Measurements from ENCODE around the gene EXOC6. TPM values are rescaled to one million over a fixed set of nuclear protein-coding genes. Genes with fewer than 3 reads are reported as not detected.

EXOC6 gene
- polyA plus RNA-seq, 4 donors: 16.8 to 21.6 (median 20.8) TPM

DNA sequence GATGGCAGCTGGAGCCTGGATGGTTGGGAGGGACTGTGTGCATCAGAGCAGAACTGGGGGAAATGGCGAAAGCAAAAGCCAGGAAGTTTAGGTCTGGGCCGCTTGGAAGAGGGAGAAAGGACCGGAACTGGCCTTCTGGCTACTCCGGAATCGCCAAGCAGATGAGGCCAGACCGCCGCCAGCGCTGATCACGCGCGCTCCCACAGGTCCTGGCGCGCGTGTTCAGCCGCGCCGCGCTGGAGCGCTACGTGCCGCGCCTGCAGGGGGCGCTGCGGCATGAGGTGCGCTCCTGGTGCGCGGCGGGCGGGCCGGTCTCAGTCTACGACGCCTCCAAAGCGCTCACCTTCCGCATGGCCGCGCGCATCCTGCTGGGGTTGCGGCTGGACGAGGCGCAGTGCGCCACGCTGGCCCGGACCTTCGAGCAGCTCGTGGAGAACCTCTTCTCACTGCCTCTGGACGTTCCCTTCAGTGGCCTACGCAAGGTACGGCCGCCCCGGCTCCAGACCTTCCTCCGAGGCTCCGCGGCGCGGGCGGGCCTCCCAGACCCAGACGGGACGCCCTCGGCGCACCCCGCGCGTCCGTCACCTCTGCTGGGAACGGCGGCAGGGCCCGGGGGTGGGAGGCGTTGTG, 214.3 kb downstream of the EXOC6 start:
- DNase-seq (ENCODE audit: low read depth in 4 of 4, low spot score in 3 of 4): no peak

DNA sequence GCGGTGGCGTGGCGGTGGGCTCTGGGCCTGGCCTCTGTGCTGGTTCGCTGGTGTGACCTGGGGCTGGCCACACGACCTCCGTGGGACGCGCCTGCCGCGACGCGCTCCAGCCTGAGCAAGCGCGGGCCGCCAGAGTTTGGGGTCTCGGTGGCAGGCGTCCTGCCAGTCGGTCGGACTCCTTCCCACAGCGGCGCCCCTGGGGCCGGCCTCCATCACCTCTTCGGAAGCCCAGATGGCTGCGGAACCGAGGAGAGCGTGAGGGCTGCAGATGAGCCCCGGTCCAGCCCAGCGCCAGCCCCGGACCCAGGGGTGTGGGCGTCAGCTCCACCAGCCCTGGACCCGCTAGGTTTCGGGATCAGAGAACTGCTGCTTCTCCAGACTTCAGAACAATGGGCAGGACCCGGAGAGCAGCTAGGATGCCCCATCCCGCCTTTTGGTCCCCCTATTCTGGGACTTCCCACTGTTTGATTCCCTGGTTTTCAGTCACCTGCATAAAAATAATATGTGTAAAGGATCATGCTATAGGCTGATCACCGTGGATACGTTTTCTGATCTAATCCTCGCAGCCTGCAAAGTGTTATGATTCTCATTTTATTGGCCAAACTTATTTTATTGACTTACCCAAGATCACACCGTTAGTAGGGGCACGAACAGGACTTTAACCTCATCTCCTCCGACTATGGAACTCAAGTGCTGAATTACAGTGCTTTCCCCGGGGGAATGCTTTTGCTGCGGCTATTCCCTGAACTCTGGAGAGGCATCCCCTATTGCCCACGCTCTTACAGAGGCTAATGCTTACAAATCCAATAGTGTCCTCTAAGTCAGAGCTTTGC, 215.0 kb downstream of the EXOC6 start:
- no peak for DNase-seq (ENCODE audit: low read depth in 4 of 4, low spot score in 3 of 4)

- no peak for DNase-seq (ENCODE audit: low read depth in 4 of 4, low spot score in 3 of 4)
These were observed 215.8 kb downstream of the EXOC6 start for GRCh38 chr10:93063977-93064660.

GRCh38 chr10:93064874-93065660, 216.7 kb downstream of the EXOC6 start:
- no peak for DNase-seq (ENCODE audit: low read depth in 4 of 4, low spot score in 3 of 4)

DNA sequence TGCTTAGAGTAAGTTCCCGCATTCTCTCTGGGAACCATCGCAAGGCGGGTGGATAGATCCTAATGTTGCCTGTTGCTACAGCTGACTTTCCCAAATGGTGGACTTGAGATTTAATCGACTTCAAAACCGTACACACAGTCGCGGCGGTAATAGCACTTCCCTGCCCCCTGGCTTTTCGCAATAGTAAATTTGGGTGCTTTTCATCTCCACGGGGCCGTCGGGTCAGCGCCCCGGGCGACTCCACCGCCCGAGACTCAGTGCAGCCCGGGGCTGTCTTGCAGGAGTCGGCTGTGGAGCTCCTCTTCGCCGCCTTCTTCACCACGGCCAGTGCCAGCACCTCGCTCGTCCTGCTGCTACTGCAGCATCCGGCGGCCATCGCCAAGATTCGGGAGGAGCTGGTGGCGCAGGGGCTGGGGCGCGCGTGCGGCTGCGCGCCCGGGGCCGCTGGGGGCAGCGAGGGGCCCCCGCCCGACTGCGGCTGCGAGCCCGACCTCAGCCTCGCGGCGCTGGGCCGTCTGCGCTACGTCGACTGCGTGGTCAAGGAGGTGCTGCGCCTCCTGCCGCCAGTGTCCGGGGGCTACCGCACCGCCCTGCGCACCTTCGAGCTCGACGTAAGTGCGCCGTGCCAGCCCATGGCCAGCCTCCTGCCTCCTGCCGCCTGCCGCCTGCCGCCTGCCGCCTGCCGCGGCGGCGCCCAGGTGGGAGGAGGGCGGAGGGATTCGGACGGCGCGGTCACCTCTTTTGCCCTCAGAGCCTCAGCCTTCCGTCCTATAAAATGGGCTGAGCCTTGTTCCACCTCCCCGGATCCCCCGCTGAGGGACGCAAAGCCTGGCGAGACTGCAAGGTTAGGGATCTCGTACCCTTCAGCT, 217.6 kb downstream of the EXOC6 start:
- DNase-seq (ENCODE audit: low read depth in 4 of 4, low spot score in 3 of 4): no peak

DNA sequence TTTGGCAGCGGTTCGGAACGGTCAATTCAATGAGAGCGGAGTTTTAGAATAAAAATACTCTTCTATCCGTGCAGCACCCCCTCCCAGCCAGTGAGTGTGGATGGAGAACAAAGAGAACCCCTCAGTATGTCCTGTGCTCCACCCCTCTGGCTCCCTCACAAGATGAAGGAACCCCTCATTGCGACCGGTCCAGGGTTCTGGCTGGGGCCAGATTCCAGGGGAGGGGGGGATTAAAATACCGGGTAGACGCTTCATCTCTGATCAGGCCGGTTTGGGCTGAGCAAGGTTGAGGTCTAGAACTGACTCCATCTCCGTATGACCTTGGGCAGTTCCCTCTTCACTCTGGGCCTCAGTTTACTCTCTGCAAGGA, 218.2 kb downstream of the EXOC6 start:
- DNase-seq (ENCODE audit: low read depth in 4 of 4, low spot score in 3 of 4): no peak

- DNase-seq (ENCODE audit: low read depth in 4 of 4, low spot score in 3 of 4): no peak
These were observed 219.4 kb downstream of the EXOC6 start for GRCh38 chr10:93067443-93068365.

- no peak for DNase-seq (ENCODE audit: low read depth in 4 of 4, low spot score in 3 of 4)
These were observed 220.3 kb downstream of the EXOC6 start for GRCh38 chr10:93068411-93069244.

GRCh38 chr10:93069245-93069561, 220.9 kb downstream of the EXOC6 start:
- DNase-seq (ENCODE audit: low read depth in 4 of 4, low spot score in 3 of 4): no peak

GRCh38 chr10:93070378-93071176, 222.3 kb downstream of the EXOC6 start:
- DNase-seq (ENCODE audit: low read depth in 4 of 4, low spot score in 3 of 4): no peak

DNA sequence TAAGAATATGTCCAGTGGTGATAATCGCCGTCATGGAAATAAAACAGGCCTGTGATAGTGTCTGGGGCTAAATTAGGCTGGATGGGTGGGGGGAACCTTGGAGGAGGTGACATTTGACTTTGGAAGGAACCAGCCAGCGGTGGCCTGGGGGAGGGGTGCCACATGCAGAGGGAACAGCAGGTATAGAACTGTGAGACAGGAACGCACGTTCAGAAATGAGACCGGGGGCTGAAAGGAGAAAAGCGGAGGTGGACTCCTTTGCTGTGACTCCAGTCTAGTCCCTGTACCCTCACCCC, 222.8 kb downstream of the EXOC6 start:
- no peak for DNase-seq (ENCODE audit: low read depth in 4 of 4, low spot score in 3 of 4)

DNA sequence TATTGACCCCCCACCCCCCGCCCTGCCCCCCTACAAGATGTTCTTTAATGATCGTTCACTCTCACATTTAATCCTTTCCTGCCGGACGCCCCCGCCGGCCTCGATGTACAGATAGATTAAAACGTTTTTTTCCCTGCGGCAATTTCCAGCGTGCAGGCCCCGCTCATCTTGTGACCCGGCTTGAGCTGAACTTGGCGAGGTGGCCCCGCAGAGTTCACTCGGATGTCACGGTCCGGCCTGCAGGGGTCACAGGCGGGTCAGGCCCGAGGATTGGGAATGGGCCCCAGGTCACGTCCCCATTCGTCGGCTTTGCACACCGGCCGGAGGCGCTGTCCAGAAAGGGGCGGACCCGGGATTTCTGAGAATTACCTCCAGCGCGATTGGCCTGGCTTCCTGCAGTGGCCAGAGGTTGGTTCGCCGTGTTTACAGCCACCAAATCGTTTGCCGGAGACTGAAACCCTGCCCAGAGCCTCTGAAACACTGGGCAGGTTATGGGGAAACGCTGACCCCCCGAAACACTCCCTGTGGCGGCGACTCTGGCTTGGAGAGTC, 223.4 kb downstream of the EXOC6 start:
- no peak for DNase-seq (ENCODE audit: low read depth in 4 of 4, low spot score in 3 of 4)

DNA sequence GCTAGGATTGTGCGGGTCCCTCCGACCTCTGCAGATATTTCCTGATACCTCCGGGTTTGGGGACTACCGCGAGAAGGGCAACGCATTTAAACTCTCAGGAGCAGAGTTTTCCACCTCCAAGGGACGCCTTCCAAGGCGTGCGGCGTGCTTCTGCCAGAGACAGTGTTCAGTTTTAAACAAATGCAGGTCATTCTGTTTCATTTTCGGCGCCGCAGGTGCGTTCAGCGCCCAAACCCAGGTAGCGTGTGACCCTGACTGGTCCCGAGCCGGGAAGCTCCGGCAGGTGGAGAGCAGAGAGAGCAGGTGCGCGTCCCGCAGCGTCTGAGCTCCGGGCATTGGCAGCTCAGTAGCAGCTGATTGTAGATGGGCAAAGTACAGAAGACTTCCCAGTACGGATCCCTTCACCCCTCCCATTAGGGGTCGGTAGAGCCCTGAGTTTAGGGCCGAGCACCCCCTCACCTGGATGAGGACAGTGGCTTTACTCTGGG, 223.9 kb downstream of the EXOC6 start:
- DNase-seq (ENCODE audit: low read depth in 4 of 4, low spot score in 3 of 4): no peak

DNA sequence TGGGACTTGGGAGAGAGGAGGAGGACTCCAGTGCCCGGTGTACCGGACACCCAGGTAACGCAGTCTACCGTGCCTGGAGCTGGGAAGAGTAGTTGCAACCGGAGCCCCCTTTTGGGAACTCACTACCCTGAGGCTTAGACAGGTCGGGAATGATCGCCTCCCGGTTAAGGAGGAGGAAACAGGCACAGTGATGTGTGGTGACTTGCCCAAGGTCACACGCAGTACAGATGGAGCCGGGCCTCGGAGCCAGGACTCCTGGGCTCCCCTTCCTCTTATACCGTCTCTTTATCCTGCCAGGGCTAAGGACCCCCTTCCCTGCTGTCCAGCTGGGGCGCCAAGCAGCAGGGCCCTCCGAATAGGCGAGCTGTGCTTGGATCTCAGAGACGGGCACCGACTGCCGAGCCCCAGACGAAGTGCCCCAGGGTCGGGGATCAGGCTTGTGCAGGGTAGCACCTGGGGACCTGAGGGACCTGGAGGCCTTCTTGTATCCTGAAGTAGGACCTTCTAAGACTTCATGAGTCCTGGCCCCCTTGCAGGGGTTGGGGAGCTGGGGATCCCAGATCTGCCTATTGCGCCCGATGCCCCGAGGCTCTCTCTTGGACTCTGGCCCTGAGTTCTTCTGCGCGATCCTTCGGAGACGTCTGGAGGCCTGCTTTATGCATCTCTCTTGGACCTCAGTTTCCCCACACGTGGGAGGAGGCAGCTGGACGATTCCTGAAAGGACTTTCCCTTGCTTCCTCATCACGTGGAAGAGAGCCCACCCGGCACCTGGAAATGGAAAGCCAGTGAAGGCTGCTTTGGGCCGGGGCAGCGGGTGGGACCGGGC, 224.6 kb downstream of the EXOC6 start:
- DNase-seq (ENCODE audit: low read depth in 4 of 4, low spot score in 3 of 4): no peak

GRCh38 chr10:93073539-93074146, 225.3 kb downstream of the EXOC6 start, which contains the start of gene CYP26A1:
Gene CYP26A1 (plus strand): TSS chr10:93073893. CDS start chr10:93073935, 42 bp downstream.
- no peak for DNase-seq (ENCODE audit: low read depth in 4 of 4, low spot score in 3 of 4)

DNA sequence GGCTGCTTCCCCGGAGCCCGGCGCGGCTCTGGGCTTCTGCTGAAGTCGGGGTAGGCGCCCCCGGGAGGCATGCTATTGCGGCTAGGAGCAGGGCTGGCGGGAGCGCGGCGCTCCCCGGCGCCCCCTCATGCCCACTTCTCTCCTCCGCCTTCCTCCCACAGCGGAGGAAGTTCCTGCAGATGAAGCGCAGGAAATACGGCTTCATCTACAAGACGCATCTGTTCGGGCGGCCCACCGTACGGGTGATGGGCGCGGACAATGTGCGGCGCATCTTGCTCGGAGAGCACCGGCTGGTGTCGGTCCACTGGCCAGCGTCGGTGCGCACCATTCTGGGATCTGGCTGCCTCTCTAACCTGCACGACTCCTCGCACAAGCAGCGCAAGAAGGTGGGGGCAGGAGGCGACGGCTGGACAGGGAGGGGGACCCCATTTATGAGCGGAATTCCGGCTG, 225.9 kb downstream of the EXOC6 start:
- DNase-seq (ENCODE audit: low read depth in 4 of 4, low spot score in 3 of 4): no peak
